GM12878 (cell line): ENCODE data around the gene ARID1A. TPM values are rescaled to one million over a fixed set of nuclear protein-coding genes. Genes with fewer than 3 reads are reported as not detected.

ENCODE experiments used
- ATAC-seq: fragments of 200-7000 bp; cut with Tn5 transposase; 3 replicates; pipeline ENCODE4 v1.9.1; 2020; ENCODE audit warnings: mild to moderate bottlenecking, moderate library complexity
- BruUV-seq: library from RNA; stranded (reverse); fragments of 400-500 nt; replicated peaks from 2 replicates; lab custom pipeline; 2021; lab: Mats Ljungman, UMichigan
- CTCF ChIA-PET: fragments of 300-600 bp; sonication (Branson Sonifier 250); formaldehyde crosslinking; extraction: SDS; loops from one replicate; lab custom pipeline; 2021; ENCODE audit warnings: inconsistent platforms; lab: Yijun Ruan, JAX
- POLR2A ChIA-PET: fragments of 350-600 bp; formaldehyde crosslinking; extraction: SDS; loops from one replicate; lab custom pipeline; 2021; ENCODE audit warnings: inconsistent platforms; lab: Charles Lee
- RAD21 ChIA-PET: fragments of 300-600 bp; sonication (Branson Sonifier 250); formaldehyde crosslinking; loops from one replicate; lab custom pipeline; 2023; ENCODE audit warnings: antibody characterized with exemption; ENCODE audit not compliant: unreplicated experiment; lab: Charles Lee
- SMC1A ChIA-PET: fragments of 300-600 bp; sonication (Branson Sonifier 250); formaldehyde crosslinking; loops from one replicate; lab custom pipeline; 2023; ENCODE audit not compliant: unreplicated experiment, uncharacterized antibody; lab: Charles Lee
- DNase-seq: peaks from one replicate; pipeline ENCODE4 v3.0.0-alpha.2; 2011; ENCODE audit warnings: low read depth, low spot score
- FAIRE-seq: peaks from 3 replicates; lab custom pipeline; 2011; peaks lifted over from hg19 to GRCh38; lab: Jason Lieb, UNC
- H2AFZ ChIP-seq: 2 replicates; pipeline ENCODE4 v1.6.0; 2011; ENCODE audit warnings: low read depth, low read length, control low read depth; ENCODE audit not compliant: control insufficient read depth
- H3K27ac ChIP-seq: 2 replicates; pipeline ENCODE4 v1.5.1; 2011; ENCODE audit warnings: control low read depth; ENCODE audit not compliant: control insufficient read depth, insufficient read depth
- H3K27me3 ChIP-seq, 2 experiments: replicated peaks in 1 of 2; 2 replicates each; pipeline versions ENCODE4 v1.6.0 to v1.6.1; 2011; ENCODE audit warnings: low read length in 1 of 2; ENCODE audit not compliant: control insufficient read depth in 2 of 2, insufficient read depth in 2 of 2
- H3K36me3 ChIP-seq, 2 experiments: 2 replicates each; pipeline ENCODE4 v1.5.1; 2011; ENCODE audit warnings: low read length in 1 of 2; ENCODE audit not compliant: control insufficient read depth in 2 of 2, insufficient read depth in 2 of 2
- H3K4me1 ChIP-seq: 2 replicates; pipeline ENCODE4 v1.6.1; 2011; ENCODE audit warnings: mild to moderate bottlenecking, low read length, moderate library complexity, mixed read lengths; ENCODE audit not compliant: control insufficient read depth, insufficient read depth
- H3K4me2 ChIP-seq: 2 replicates; pipeline ENCODE4 v1.6.0; 2011; ENCODE audit warnings: control low read depth; ENCODE audit not compliant: control insufficient read depth, insufficient read depth
- H3K4me3 ChIP-seq: fragments of 200-600 bp; sonication (generic); 2 replicates; pipeline ENCODE4 v1.5.1; 2016
- H3K79me2 ChIP-seq: 2 replicates; pipeline ENCODE4 v1.6.0; 2011; ENCODE audit warnings: low read length; ENCODE audit not compliant: control insufficient read depth, insufficient read depth
- H3K9ac ChIP-seq: 2 replicates; pipeline ENCODE4 v1.8.0; 2011; ENCODE audit warnings: low read length, control low read depth, mixed read lengths; ENCODE audit not compliant: control insufficient read depth, insufficient read depth
- H3K9me3 ChIP-seq: replicated peaks from 3 replicates; pipeline ENCODE4 v1.5.1; 2011; ENCODE audit warnings: mild to moderate bottlenecking, low read length; ENCODE audit not compliant: control insufficient read depth, insufficient read depth
- H4K20me1 ChIP-seq: 2 replicates; pipeline ENCODE4 v1.6.0; 2011; ENCODE audit not compliant: control insufficient read depth, insufficient read depth
- ASH2L ChIP-seq: fragments of 300-600, 200-600 bp; sonication (generic); IDR thresholded peaks from 2 replicates; pipeline ENCODE4 v1.6.1; 2017; ENCODE audit warnings: low read depth, mild to moderate bottlenecking, borderline replicate concordance
- BCL11A ChIP-seq: IDR thresholded peaks from 2 replicates; pipeline ENCODE4 v1.6.1; 2011; ENCODE audit warnings: low read depth, low read length
- EGR1 ChIP-seq, 2 experiments: IDR thresholded peaks; 1 replicate in 1 of 2; 2 replicates in 1 of 2; pipeline ENCODE4 v1.6.1; 2011 to 2012; ENCODE audit warnings: low read depth in 2 of 2, low read length in 2 of 2, borderline replicate concordance in 1 of 2, mild to moderate bottlenecking in 1 of 2, moderate library complexity in 1 of 2
- FOS ChIP-seq: IDR thresholded peaks from 3 replicates; pipeline ENCODE4 v1.6.1; 2011; ENCODE audit warnings: borderline replicate concordance; ENCODE audit not compliant: insufficient read length; ENCODE audit errors: extremely low read depth
- HDAC2 ChIP-seq: fragments of 200-600 bp; sonication (generic); IDR thresholded peaks from 2 replicates; pipeline ENCODE4 v1.6.1; 2017
- IKZF1 ChIP-seq: fragments of 450-650 bp; conservative IDR thresholded peaks from 2 replicates; pipeline ENCODE4 v1.6.1; 2017; ENCODE audit warnings: antibody characterized with exemption, mild to moderate bottlenecking
- MTA3 ChIP-seq: IDR thresholded peaks from 2 replicates; pipeline ENCODE4 v1.6.1; 2012; ENCODE audit warnings: low read length, inconsistent platforms, borderline replicate concordance
- NR2F1 ChIP-seq: fragments of 450-650 bp; conservative IDR thresholded peaks from 2 replicates; pipeline ENCODE4 v1.6.1; 2017; ENCODE audit warnings: mild to moderate bottlenecking
- PAX5 ChIP-seq: IDR thresholded peaks from 2 replicates; pipeline ENCODE4 v1.6.1; 2011; ENCODE audit warnings: low read depth, low read length, borderline replicate concordance
- POLR2A ChIP-seq: IDR thresholded peaks from 2 replicates; pipeline ENCODE4 v1.6.1; 2011; ENCODE audit warnings: low read depth, mild to moderate bottlenecking, low read length
- RAD21 ChIP-seq: IDR thresholded peaks from 2 replicates; pipeline ENCODE4 v1.6.1; 2011; ENCODE audit warnings: mild to moderate bottlenecking, low read depth, low read length, moderate library complexity; ENCODE audit not compliant: insufficient read depth
- RUNX3 ChIP-seq: IDR thresholded peaks from 2 replicates; pipeline ENCODE4 v1.6.1; 2012; ENCODE audit warnings: low read length, inconsistent platforms
- ZNF274 ChIP-seq: IDR thresholded peaks from one replicate; pipeline ENCODE4 v1.8.0; 2011; ENCODE audit not compliant: insufficient read length, insufficient read depth
- WGBS: methylation state at CpG from one replicate; pipeline ENCODE4 v1.1.6; 2016; ENCODE audit warnings: low lambda C conversion rate; ENCODE audit not compliant: insufficient replicate concordance, insufficient coverage; ENCODE audit errors: missing lambda C conversion rate; 5-methylcytosine and 5-hydroxymethylcytosine counted together
- in situ Hi-C: fragments of 300-500 bp; cut with MboI; formaldehyde crosslinking; loops from 9 replicates; pipeline ENCODE4 v1.14.3; 2018; ENCODE audit warnings: mixed read lengths
- intact Hi-C: fragments of 100-400 bp; cut with micrococcal nuclease; formaldehyde crosslinking; loops from one replicate; pipeline ENCODE4 v1.14.2; 2022; ENCODE audit not compliant: unreplicated experiment
- polyA plus RNA-seq, 11 experiments: library from polyadenylated mRNA; depleted of rRNA in 4 of 11; unstranded in 6 of 11; stranded (reverse) in 5 of 11; fragments of >200 nt; fragmentation: Nextera tagmentation in 4 of 11; fragmentation: Illumina TruSeq in 1 of 11; extraction: Ambion mirVana in 4 of 11; extraction: Trizol in 1 of 11; gene quantifications; 1 replicate in 1 of 11; 2 replicates in 10 of 11; pipeline versions ENCODE4 v1.2.1 to v1.2.3, GENCODE V29; 2011 to 2016; ENCODE audit warnings: inconsistent platforms in 2 of 11, missing spikeins in 2 of 11, low read depth in 1 of 11
- total RNA-seq, 4 experiments: library from RNA; depleted of rRNA in 3 of 4; stranded (reverse); fragments of >200 nt in 3 of 4; fragmentation: Illumina TruSeq in 1 of 4; extraction: Trizol in 1 of 4; gene quantifications; 2 replicates each; pipeline versions ENCODE4 v1.2.1 to v1.2.3, GENCODE V29; 2013 to 2021
- TF ChIP-seq, protein P1 (sequence below): fragments of 150-350 bp; IDR thresholded peaks from 2 replicates; pipeline ENCODE4 v1.6.1; 2016; ENCODE audit warnings: low read depth, low read length
- TF ChIP-seq, protein P2 (sequence below): fragments of 450-650 bp; IDR thresholded peaks from 2 replicates; pipeline ENCODE4 v1.6.1; 2017; ENCODE audit warnings: mild to moderate bottlenecking, low read depth, inconsistent platforms; ENCODE audit not compliant: poor library complexity, severe bottlenecking
- TF ChIP-seq, protein P3 (sequence below): fragments of 450-650 bp; IDR thresholded peaks from 2 replicates; pipeline ENCODE4 v1.6.1; 2017; ENCODE audit warnings: antibody characterized with exemption, mild to moderate bottlenecking, moderate library complexity

ARID1A gene
- total and polyA plus RNA-seq, 10 of the 15 experiments (the other 5 are each of a cell fraction or from before 2014, with no cell fraction given) = 10.0 to 98.0 (median 23.5) TPM

DNA sequence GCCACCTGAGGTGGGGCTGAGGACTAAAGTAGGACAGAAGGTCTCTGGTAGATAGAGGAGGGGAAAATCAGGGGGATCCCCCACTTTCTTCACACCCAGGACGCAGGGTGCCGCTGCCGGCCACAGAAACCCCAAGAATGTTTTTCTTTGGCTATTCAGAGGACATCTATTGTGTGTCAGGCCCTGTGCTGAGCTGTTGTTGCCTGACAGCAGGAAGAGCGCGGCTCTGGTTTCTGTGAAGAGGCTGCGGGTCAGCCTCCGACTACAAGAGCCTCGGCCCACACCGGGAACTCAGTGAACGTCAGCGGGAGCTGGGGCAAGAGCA is 91.5 kb downstream of the ARID1A start:
- H3K4me3 ChIP-seq = peak overlapping the region; percentile 72
- no peaks in the 10 kb centered on the region for H3K9me3 ChIP-seq
- H3K9ac ChIP-seq = peak overlapping the region; percentile 93
- WGBS = 0% methylated on average over 11 of the region's 11 CpGs
- peaks cover 23% of the 10 kb centered on the region for H3K79me2 ChIP-seq
- peak overlapping the region; percentile 96 for H3K4me2 ChIP-seq
- H3K27me3 ChIP-seq = no peaks in the 10 kb centered on the region
- peaks cover 43% of the 10 kb centered on the region for H3K4me1 ChIP-seq
- no TSS peak for BruUV-seq
- RAD21 ChIA-PET = interaction anchor here (1.0 to 6.4 kb wide), 22 partner anchors 11 to 287 kb away, joined by 3 to 262 read pairs (median 12); no protein-coding TSS in a partner anchor
- POLR2A ChIA-PET = interaction anchor here (0.5 to 5.1 kb wide), 15 partner anchors 10 to 1373 kb away, joined by 3 to 69 read pairs (median 4); partner anchors contain the start of gene ARID1A
- DNase-seq (peak; percentile 80), ATAC-seq (peak; percentile 72), FAIRE-seq (no peak)
- no peaks in the 10 kb centered on the region for H4K20me1 ChIP-seq
- in situ Hi-C loops (loop anchor here (5.0 kb wide), 1 partner anchor 180 kb away; no protein-coding TSS in a partner anchor), intact Hi-C loops (loop anchor here (1.0 to 5.0 kb wide), 4 partner anchors 43 to 285 kb away; no protein-coding TSS in a partner anchor)
- peaks cover 0 to 5% of the 10 kb centered on the region in 2 experiments; a peak in 3 of 4 replicates for H3K36me3 ChIP-seq
- H2AFZ ChIP-seq = peak overlapping the region; percentile 86
- SMC1A ChIA-PET = interaction anchor here (0.7 to 9.3 kb wide), 16 partner anchors 16 to 287 kb away, joined by 3 to 268 read pairs (median 10); no protein-coding TSS in a partner anchor
- CTCF ChIA-PET = interaction anchor here (0.8 to 7.6 kb wide), 20 partner anchors 13 to 287 kb away, joined by 3 to 450 read pairs (median 38); no protein-coding TSS in a partner anchor
- H3K27ac ChIP-seq = peak overlapping the region; percentile 99
- no peak for TF ChIP-seq FOS
- TF ChIP-seq, protein P1, sequence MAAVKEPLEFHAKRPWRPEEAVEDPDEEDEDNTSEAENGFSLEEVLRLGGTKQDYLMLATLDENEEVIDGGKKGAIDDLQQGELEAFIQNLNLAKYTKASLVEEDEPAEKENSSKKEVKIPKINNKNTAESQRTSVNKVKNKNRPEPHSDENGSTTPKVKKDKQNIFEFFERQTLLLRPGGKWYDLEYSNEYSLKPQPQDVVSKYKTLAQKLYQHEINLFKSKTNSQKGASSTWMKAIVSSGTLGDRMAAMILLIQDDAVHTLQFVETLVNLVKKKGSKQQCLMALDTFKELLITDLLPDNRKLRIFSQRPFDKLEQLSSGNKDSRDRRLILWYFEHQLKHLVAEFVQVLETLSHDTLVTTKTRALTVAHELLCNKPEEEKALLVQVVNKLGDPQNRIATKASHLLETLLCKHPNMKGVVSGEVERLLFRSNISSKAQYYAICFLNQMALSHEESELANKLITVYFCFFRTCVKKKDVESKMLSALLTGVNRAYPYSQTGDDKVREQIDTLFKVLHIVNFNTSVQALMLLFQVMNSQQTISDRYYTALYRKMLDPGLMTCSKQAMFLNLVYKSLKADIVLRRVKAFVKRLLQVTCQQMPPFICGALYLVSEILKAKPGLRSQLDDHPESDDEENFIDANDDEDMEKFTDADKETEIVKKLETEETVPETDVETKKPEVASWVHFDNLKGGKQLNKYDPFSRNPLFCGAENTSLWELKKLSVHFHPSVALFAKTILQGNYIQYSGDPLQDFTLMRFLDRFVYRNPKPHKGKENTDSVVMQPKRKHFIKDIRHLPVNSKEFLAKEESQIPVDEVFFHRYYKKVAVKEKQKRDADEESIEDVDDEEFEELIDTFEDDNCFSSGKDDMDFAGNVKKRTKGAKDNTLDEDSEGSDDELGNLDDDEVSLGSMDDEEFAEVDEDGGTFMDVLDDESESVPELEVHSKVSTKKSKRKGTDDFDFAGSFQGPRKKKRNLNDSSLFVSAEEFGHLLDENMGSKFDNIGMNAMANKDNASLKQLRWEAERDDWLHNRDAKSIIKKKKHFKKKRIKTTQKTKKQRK = no peak
- TF ChIP-seq RUNX3 = peak; percentile 91
- no peak; the same call in 1 of the 2 replicates for TF ChIP-seq MTA3
- TF ChIP-seq POLR2A = 0 out of 2 replicates have a peak, but pooled peaks have one; percentile 8
- no peak for TF ChIP-seq IKZF1
- TF ChIP-seq HDAC2 = no peak
- peak; percentile 51; the same call in 1 of the 2 replicates for TF ChIP-seq BCL11A
- no peak for TF ChIP-seq EGR1 (IDR thresholded peaks at IDR 0.05; ENCODE audit: borderline replicate concordance in 1 of 2, low read depth in 2 of 2, low read length in 2 of 2)
- peak; percentile 74 for TF ChIP-seq PAX5
- peak; percentile 88; the same call in 1 of the 2 replicates for TF ChIP-seq ASH2L
- TF ChIP-seq ZNF274 = no peak
- TF ChIP-seq, protein P2, sequence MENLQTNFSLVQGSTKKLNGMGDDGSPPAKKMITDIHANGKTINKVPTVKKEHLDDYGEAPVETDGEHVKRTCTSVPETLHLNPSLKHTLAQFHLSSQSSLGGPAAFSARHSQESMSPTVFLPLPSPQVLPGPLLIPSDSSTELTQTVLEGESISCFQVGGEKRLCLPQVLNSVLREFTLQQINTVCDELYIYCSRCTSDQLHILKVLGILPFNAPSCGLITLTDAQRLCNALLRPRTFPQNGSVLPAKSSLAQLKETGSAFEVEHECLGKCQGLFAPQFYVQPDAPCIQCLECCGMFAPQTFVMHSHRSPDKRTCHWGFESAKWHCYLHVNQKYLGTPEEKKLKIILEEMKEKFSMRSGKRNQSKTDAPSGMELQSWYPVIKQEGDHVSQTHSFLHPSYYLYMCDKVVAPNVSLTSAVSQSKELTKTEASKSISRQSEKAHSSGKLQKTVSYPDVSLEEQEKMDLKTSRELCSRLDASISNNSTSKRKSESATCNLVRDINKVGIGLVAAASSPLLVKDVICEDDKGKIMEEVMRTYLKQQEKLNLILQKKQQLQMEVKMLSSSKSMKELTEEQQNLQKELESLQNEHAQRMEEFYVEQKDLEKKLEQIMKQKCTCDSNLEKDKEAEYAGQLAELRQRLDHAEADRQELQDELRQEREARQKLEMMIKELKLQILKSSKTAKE = peak; percentile 85
- TF ChIP-seq, protein P3, sequence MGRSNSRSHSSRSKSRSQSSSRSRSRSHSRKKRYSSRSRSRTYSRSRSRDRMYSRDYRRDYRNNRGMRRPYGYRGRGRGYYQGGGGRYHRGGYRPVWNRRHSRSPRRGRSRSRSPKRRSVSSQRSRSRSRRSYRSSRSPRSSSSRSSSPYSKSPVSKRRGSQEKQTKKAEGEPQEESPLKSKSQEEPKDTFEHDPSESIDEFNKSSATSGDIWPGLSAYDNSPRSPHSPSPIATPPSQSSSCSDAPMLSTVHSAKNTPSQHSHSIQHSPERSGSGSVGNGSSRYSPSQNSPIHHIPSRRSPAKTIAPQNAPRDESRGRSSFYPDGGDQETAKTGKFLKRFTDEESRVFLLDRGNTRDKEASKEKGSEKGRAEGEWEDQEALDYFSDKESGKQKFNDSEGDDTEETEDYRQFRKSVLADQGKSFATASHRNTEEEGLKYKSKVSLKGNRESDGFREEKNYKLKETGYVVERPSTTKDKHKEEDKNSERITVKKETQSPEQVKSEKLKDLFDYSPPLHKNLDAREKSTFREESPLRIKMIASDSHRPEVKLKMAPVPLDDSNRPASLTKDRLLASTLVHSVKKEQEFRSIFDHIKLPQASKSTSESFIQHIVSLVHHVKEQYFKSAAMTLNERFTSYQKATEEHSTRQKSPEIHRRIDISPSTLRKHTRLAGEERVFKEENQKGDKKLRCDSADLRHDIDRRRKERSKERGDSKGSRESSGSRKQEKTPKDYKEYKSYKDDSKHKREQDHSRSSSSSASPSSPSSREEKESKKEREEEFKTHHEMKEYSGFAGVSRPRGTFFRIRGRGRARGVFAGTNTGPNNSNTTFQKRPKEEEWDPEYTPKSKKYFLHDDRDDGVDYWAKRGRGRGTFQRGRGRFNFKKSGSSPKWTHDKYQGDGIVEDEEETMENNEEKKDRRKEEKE = no peak
- TF ChIP-seq NR2F1 = peak; percentile 56; the same call in 1 of the 2 replicates
- TF ChIP-seq RAD21 = no peak; the same call in 1 of the 2 replicates
